Measurements from ENCODE around the gene KLK1. TPM values are rescaled to one million over a fixed set of nuclear protein-coding genes. Genes with fewer than 3 reads are reported as not detected.

KLK1 gene
- total RNA-seq, 2 donors from 2014 or later: 104 to 130 TPM

GRCh38 chr19:50861010-50861409, 37.4 kb upstream of the KLK1 start:
- no peaks in the 10 kb centered on the region for H3K36me3 ChIP-seq
- intact Hi-C loops (cut with DNase I): no loop called here
- TF ChIP-seq, protein P1, sequence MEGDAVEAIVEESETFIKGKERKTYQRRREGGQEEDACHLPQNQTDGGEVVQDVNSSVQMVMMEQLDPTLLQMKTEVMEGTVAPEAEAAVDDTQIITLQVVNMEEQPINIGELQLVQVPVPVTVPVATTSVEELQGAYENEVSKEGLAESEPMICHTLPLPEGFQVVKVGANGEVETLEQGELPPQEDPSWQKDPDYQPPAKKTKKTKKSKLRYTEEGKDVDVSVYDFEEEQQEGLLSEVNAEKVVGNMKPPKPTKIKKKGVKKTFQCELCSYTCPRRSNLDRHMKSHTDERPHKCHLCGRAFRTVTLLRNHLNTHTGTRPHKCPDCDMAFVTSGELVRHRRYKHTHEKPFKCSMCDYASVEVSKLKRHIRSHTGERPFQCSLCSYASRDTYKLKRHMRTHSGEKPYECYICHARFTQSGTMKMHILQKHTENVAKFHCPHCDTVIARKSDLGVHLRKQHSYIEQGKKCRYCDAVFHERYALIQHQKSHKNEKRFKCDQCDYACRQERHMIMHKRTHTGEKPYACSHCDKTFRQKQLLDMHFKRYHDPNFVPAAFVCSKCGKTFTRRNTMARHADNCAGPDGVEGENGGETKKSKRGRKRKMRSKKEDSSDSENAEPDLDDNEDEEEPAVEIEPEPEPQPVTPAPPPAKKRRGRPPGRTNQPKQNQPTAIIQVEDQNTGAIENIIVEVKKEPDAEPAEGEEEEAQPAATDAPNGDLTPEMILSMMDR (IDR thresholded peaks at IDR 0.05): no peak
- DNase-seq: no peak
- H3K4me1 ChIP-seq: no peaks in the 10 kb centered on the region
- H3K9ac ChIP-seq (ENCODE audit: low read depth in 2 of 2, low read length in 2 of 2): no peak overlapping the region
- H3K4me3 ChIP-seq: no peak overlapping the region
- no peaks in the 10 kb centered on the region for H3K27me3 ChIP-seq
- H3K27ac ChIP-seq: no peak overlapping the region
- no peaks in the 10 kb centered on the region for H3K9me3 ChIP-seq

GRCh38 chr19:50859849-50860248, 36.3 kb upstream of the KLK1 start:
- H3K27ac ChIP-seq: no peak overlapping the region
- intact Hi-C loops (cut with DNase I): no loop called here
- H3K4me1 ChIP-seq: no peaks in the 10 kb centered on the region
- TF ChIP-seq, protein P1 (IDR thresholded peaks at IDR 0.05): no peak
- no peaks in the 10 kb centered on the region for H3K9me3 ChIP-seq
- no peak for DNase-seq
- no peak overlapping the region for H3K4me3 ChIP-seq
- no peaks in the 10 kb centered on the region for H3K36me3 ChIP-seq
- H3K27me3 ChIP-seq: no peaks in the 10 kb centered on the region
- H3K9ac ChIP-seq (ENCODE audit: low read depth in 2 of 2, low read length in 2 of 2): no peak overlapping the region

DNA sequence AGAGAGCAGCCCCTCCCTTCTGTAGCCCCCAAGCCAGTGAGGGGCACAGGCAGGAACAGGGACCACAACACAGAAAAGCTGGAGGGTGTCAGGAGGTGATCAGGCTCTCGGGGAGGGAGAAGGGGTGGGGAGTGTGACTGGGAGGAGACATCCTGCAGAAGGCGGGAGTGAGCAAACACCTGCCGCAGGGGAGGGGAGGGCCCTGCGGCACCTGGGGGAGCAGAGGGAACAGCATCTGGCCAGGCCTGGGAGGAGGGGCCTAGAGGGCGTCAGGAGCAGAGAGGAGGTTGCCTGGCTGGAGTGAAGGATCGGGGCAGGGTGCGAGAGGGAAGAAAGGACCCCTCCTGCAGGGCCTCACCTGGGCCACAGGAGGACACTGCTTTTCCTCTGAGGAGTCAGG, 35.3 kb upstream of the KLK1 start:
- peak; percentile 71 for DNase-seq
- Histone ChIP-seq H3K9me3 (no peaks in the 10 kb centered on the region), H3K4me3 (no peak overlapping the region), H3K9ac (ENCODE audit: low read depth in 2 of 2, low read length in 2 of 2) (no peak overlapping the region), H3K36me3 (no peaks in the 10 kb centered on the region), H3K27ac (no peak overlapping the region), H3K27me3 (no peaks in the 10 kb centered on the region), H3K4me1 (no peaks in the 10 kb centered on the region)
- intact Hi-C loops (cut with DNase I): no loop called here
- TF ChIP-seq, protein P1 (IDR thresholded peaks at IDR 0.05): no peak

- H3K27me3 ChIP-seq: no peaks in the 10 kb centered on the region
Measured at GRCh38 chr19:50857366-50857765, 33.8 kb upstream of the KLK1 start.

GRCh38 chr19:50854636-50855410, 31.2 kb upstream of the KLK1 start, which contains the start of gene KLK3:
KLK3 (plus strand) TSS chr19:50854915; CDS start chr19:50854956, 41 bp downstream.
- TF ChIP-seq, protein P1 (IDR thresholded peaks at IDR 0.05): no peak
- Histone ChIP-seq H3K9me3 (no peaks in the 10 kb centered on the region), H3K27me3 (no peaks in the 10 kb centered on the region), H3K27ac (no peak within 1 kb of the TSS), H3K36me3 (no peaks in the 10 kb centered on the region), H3K4me1 (no peaks in the 10 kb centered on the region), H3K9ac (ENCODE audit: low read depth in 2 of 2, low read length in 2 of 2) (no peak within 1 kb of the TSS), H3K4me3 (no peak within 1 kb of the TSS)
- no peak for DNase-seq
- intact Hi-C loops (cut with DNase I): no loop called here

More at GRCh38 chr19:50857366-50857765, 33.8 kb upstream of the KLK1 start:
- H3K9me3 ChIP-seq: no peaks in the 10 kb centered on the region
- DNase-seq: no peak
- no peak overlapping the region for H3K4me3 ChIP-seq
- H3K9ac ChIP-seq (ENCODE audit: low read depth in 2 of 2, low read length in 2 of 2): no peak overlapping the region
- H3K36me3 ChIP-seq: no peaks in the 10 kb centered on the region
- intact Hi-C loops (cut with DNase I): no loop called here
- H3K4me1 ChIP-seq: no peaks in the 10 kb centered on the region
- TF ChIP-seq, protein P1 (IDR thresholded peaks at IDR 0.05): no peak
- H3K27ac ChIP-seq: no peak overlapping the region

All from colonic mucosa (tissue), 4 donors.